Testis (tissue), 3 donors: ENCODE data around the gene AP1S3. TPM values are rescaled to one million over a fixed set of nuclear protein-coding genes. Genes with fewer than 3 reads are reported as not detected.

Source experiments
- DNase-seq: peaks from one replicate; pipeline ENCODE4 v3.0.0-alpha.2; 2019
- H3K27ac ChIP-seq, 2 donors: fragments of 200-600 bp; sonication (generic); one replicate each; pipeline ENCODE4 v1.5.1; 2019
- H3K27me3 ChIP-seq: fragments of 200-600 bp; sonication (generic); one replicate; pipeline ENCODE4 v1.5.1; 2019
- H3K36me3 ChIP-seq: fragments of 200-600 bp; sonication (generic); one replicate; pipeline ENCODE4 v1.5.1; 2017; ENCODE audit warnings: low read depth; ENCODE audit errors: missing control alignments
- H3K4me1 ChIP-seq: fragments of 200-600 bp; sonication (generic); one replicate; pipeline ENCODE4 v1.5.1; 2019
- H3K4me3 ChIP-seq, 2 donors: fragments of 200-600 bp; sonication (generic); one replicate each; pipeline ENCODE4 v1.5.1; 2017 to 2019
- H3K9me3 ChIP-seq: fragments of 200-600 bp; sonication (generic); one replicate; pipeline ENCODE4 v1.5.1; 2017
- POLR2A ChIP-seq: fragments of 450-650 bp; IDR thresholded peaks from one replicate; pipeline ENCODE4 v1.6.1; 2017; ENCODE audit warnings: antibody characterized with exemption, mild to moderate bottlenecking, moderate library complexity
- WGBS, 2 donors: methylation state at CpG; one replicate each; pipeline ENCODE4 v1.1.5; 2018; 5-methylcytosine and 5-hydroxymethylcytosine counted together
- intact Hi-C: fragments of 100-400 bp; cut with DNase I; formaldehyde crosslinking; loops from one replicate; pipeline ENCODE4 v1.15.1; 2023; ENCODE audit warnings: low total_unique reads
- polyA plus RNA-seq: library from polyadenylated mRNA; stranded (reverse); fragments of 350-450 nt; fragmentation: Illumina TruSeq; extraction: RNeasy Lipid Tissue Mini Kit (QIAGEN cat#74804); gene quantifications from one replicate; pipeline ENCODE4 v1.2.3, GENCODE V29; 2014; ENCODE audit warnings: low read depth, low replicate concordance; ENCODE audit not compliant: insufficient read depth
- total RNA-seq, 2 donors: library from RNA; depleted of rRNA; stranded (reverse); fragments of >200 nt; gene quantifications; one replicate each; pipeline ENCODE4 v1.2.3, GENCODE V29; 2016
- TF ChIP-seq, protein P1 (sequence below), 3 experiments: fragments of 450-650 bp in 2 of 3; fragments of 200-600 bp in 1 of 3; sonication (generic) in 1 of 3; IDR thresholded peaks; one replicate each; pipeline ENCODE4 v1.5.1; 2016 to 2019; ENCODE audit warnings: antibody characterized with exemption in 3 of 3, mild to moderate bottlenecking in 2 of 3, moderate library complexity in 1 of 3

The AP1S3 gene
- total and polyA plus RNA-seq, 3 donors from 2014 or later: 1.6 to 3.2 (median 2.6) TPM

DNA sequence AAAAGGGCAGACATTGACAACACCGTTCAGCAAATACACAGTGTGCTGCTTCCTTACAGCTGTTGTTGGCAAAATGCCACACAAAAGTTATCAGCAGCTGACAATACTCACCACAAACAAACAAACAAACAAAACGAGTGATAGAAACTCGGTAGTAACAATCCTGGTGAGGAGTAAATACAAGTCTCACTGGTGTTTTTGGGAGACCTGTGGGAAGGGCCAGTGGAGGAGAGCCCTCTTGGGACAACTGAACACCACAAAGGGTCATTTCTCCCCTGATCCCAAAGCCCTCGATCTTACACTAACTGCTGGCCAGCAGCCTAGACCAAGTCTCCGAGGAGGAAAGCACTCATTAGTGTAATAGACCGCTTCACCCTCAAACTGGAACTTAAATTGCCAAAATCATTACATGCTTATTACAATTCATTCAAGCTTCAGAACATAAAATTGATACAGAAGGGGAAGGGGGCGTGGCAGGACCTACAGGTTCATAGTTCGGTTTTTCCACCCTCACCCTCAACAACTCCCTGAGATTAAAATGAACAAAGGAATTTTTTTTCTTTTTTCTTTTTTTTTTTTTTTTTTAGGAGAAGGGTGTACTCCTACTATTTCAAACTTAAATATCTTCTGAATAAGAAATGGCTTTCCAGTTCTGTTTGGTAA, 5.0 kb downstream of the AP1S3 start:
- WGBS, 2 donors: 44 to 55% methylated on average over 8 of the region's 8 CpGs
- Histone ChIP-seq H3K27me3 (no peaks in the 10 kb centered on the region), H3K27ac (no peak overlapping the region), H3K4me3 (no peak overlapping the region), H3K36me3 (no peaks in the 10 kb centered on the region), H3K4me1 (peaks cover 4% of the 10 kb centered on the region), H3K9me3 (no peaks in the 10 kb centered on the region)
- DNase-seq: no peak
- intact Hi-C loops: no loop called here
- TF ChIP-seq POLR2A: no peak
- TF ChIP-seq, protein P1, sequence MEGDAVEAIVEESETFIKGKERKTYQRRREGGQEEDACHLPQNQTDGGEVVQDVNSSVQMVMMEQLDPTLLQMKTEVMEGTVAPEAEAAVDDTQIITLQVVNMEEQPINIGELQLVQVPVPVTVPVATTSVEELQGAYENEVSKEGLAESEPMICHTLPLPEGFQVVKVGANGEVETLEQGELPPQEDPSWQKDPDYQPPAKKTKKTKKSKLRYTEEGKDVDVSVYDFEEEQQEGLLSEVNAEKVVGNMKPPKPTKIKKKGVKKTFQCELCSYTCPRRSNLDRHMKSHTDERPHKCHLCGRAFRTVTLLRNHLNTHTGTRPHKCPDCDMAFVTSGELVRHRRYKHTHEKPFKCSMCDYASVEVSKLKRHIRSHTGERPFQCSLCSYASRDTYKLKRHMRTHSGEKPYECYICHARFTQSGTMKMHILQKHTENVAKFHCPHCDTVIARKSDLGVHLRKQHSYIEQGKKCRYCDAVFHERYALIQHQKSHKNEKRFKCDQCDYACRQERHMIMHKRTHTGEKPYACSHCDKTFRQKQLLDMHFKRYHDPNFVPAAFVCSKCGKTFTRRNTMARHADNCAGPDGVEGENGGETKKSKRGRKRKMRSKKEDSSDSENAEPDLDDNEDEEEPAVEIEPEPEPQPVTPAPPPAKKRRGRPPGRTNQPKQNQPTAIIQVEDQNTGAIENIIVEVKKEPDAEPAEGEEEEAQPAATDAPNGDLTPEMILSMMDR (IDR thresholded peaks at IDR 0.05): no peak

DNA sequence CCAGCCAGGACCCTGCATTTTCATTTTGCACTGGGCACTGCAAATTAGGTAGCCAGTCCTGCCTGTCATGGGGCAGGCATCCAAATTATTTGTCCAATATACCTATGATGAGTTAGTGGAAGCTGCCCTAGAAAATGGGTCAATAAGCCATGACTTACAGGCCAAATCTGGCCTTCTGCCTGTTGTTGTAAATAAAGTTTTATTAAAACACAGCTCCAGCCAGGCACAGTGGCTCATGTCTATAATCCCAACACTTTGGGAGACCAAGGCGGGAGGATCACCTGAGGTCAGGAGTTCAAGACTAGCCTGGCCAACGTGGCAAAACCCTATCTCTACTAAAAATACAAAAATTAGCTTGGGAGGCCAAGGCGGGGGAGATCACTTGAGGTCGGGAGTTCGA, 8.3 kb downstream of the AP1S3 start:
- Histone ChIP-seq H3K36me3 (no peaks in the 10 kb centered on the region), H3K4me3 (no peak overlapping the region), H3K9me3 (no peaks in the 10 kb centered on the region), H3K27me3 (no peaks in the 10 kb centered on the region), H3K27ac (no peak overlapping the region), H3K4me1 (no peaks in the 10 kb centered on the region)
- intact Hi-C loops: no loop called here
- TF ChIP-seq, protein P1 (IDR thresholded peaks at IDR 0.05): no peak
- TF ChIP-seq POLR2A: no peak
- no peak for DNase-seq
- WGBS, 2 donors: 88 to 92% methylated on average over 5 of the region's 5 CpGs

DNA sequence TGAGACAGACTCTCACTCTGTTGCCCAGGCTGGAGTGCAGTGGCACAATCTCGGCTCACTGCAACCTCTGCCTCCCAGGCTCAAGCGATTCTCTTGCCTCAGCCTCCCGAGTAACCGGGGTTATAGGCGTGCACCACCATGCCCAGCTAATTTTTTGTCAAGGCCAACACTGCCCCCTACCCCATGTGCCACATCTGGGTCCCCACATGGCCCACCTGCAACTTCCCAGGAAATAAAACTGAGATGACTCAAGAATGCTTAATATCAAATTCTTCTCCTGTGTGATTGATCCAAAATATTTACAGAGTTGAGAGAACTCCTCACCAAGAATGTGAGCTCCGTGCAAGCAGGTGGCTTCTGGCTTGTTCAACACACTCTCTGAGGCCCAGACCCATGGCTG, 9.1 kb downstream of the AP1S3 start:
- 93 to 97% methylated on average over 6 of the region's 6 CpGs for WGBS, 2 donors
- no peak for TF ChIP-seq POLR2A
- TF ChIP-seq, protein P1 (IDR thresholded peaks at IDR 0.05): no peak
- H3K4me3 ChIP-seq: no peak overlapping the region
- intact Hi-C loops: no loop called here
- H3K27me3 ChIP-seq: no peaks in the 10 kb centered on the region
- no peak for DNase-seq
- H3K9me3 ChIP-seq: no peaks in the 10 kb centered on the region
- H3K36me3 ChIP-seq: no peaks in the 10 kb centered on the region
- H3K4me1 ChIP-seq: no peaks in the 10 kb centered on the region
- H3K27ac ChIP-seq: no peak overlapping the region

DNA sequence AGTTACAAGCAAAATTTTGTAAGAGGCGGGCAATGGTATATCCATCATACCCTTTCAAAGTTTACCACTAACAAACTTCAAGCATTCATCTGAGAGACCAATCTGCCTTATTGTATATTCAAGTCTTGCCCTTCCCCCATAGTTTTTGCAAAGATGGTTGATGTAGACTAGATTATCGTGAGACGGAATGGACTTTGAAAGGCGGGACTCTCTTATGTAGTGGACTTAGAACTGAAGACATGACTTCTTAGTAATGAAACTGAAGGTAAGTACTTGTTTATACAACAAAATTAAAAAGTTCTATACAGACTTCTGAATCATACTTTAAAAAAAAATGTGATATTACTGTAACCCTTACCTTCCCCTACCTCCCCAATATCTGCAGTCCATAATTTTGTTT, 10.4 kb downstream of the AP1S3 start:
- intact Hi-C loops: no loop called here
- 58 to 66% methylated on average over 4 of the region's 4 CpGs for WGBS, 2 donors
- Histone ChIP-seq H3K36me3 (no peaks in the 10 kb centered on the region), H3K4me3 (no peak overlapping the region), H3K27ac (no peak overlapping the region), H3K9me3 (no peaks in the 10 kb centered on the region), H3K27me3 (no peaks in the 10 kb centered on the region), H3K4me1 (no peaks in the 10 kb centered on the region)
- DNase-seq: no peak
- TF ChIP-seq, protein P1 (IDR thresholded peaks at IDR 0.05): no peak
- no peak for TF ChIP-seq POLR2A

DNA sequence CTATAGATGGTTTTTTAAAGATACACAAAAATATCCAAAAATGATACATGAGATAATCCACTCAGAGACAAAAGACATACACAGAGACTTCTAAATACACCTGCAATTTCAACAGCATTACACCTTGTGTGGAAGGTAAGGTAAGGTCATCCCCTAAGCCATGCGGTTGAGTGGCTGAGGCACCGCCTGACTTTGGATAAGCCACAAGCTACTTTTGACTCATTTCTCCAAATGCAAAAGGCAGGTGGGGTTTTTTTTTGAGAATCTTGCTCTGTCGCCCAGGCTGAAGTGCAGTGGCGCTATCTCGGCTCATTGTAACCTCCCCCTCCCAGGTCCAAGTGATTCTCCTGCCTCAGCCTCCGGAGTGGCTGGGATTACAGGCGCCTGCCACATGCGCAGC, 13.1 kb downstream of the AP1S3 start:
- Histone ChIP-seq H3K27me3 (no peaks in the 10 kb centered on the region), H3K36me3 (no peaks in the 10 kb centered on the region), H3K4me1 (no peaks in the 10 kb centered on the region), H3K9me3 (no peaks in the 10 kb centered on the region), H3K4me3 (no peak overlapping the region), H3K27ac (no peak overlapping the region)
- no peak for DNase-seq
- 72 to 92% methylated on average over 8 of the region's 8 CpGs for WGBS, 2 donors
- intact Hi-C loops: no loop called here
- TF ChIP-seq, protein P1 (IDR thresholded peaks at IDR 0.05): no peak
- TF ChIP-seq POLR2A: no peak
